ENCODE measurements around the gene NSA2.
A peak's percentile ranks its signal among the peaks of the same experiment; 100 is the strongest.
"Not testable (repeated sequence)": the region's sequence is repeated elsewhere in the genome, so short reads cannot be mapped to it uniquely, and the experiment has no call there.

NSA2 gene

DNA sequence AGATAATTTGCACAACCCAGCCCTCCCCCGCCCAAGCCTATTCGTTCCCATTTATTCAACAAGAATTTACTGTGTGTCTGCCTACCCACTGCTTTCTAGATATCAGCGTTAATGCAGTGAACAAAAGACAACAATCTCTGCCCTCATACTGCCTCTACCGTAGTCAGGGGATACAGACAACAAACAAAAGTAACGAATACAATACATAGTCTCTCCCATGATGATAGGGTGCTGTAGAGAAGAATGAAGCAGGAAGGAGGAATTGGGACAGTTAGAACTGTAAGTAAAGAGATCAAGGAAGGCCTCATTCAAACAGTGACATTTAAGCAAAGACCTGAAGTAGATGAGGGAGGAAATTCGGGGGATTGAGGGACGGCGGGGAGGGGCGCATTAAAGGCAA is 1.8 kb upstream of the NSA2 start:
- FAIRE-seq (no peak), DNase-seq (ENCODE audit: insufficient read length, low spot score) (no peak)
- TF ChIP-seq PAX5 (IDR thresholded peaks at IDR 0.05; ENCODE audit: insufficient read depth, low read length, severe bottlenecking) (no peak), POU2F2 (IDR thresholded peaks at IDR 0.05; ENCODE audit: low read depth, low read length) (no peak), POLR2AphosphoS5 (IDR thresholded peaks at IDR 0.05; ENCODE audit: low read depth, low read length) (no peak), SPI1 (IDR thresholded peaks at IDR 0.05; ENCODE audit: low read depth, low read length) (no peak), POLR2A (IDR thresholded peaks at IDR 0.05; ENCODE audit: low read depth, low read length) (no peak), TAF1 (IDR thresholded peaks at IDR 0.05; ENCODE audit: low read depth, low read length) (no peak)

DNA sequence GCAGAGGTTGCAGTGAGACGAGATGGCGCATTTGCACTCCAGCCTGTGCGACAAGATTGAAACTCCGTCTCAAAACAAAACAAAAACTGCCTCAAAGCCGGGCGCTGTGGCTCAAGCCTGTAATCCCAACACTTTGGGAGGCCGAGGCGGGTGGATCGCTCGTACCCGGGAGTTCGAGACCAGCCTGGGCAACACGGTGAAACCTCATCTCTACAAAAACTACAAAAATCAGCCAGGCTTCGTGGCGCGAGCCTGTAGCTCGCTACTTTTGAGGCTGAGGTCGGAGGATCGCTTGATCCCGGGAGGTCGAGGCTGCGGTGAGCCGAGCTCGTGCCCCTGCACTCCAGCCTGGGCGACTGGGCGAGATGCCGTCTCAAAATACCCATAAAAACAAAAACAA is 1.1 kb upstream of the NSA2 start:
- no peak for FAIRE-seq
- TF ChIP-seq POLR2A (IDR thresholded peaks at IDR 0.05; ENCODE audit: low read depth, low read length) = no peak
- no peak for TF ChIP-seq SPI1 (IDR thresholded peaks at IDR 0.05; ENCODE audit: low read depth, low read length)
- TF ChIP-seq TAF1 (IDR thresholded peaks at IDR 0.05; ENCODE audit: low read depth, low read length) = no peak
- no peak for TF ChIP-seq POU2F2 (IDR thresholded peaks at IDR 0.05; ENCODE audit: low read depth, low read length)
- no peak for TF ChIP-seq POLR2AphosphoS5 (IDR thresholded peaks at IDR 0.05; ENCODE audit: low read depth, low read length)
- no peak for DNase-seq (ENCODE audit: insufficient read length, low spot score)

DNA sequence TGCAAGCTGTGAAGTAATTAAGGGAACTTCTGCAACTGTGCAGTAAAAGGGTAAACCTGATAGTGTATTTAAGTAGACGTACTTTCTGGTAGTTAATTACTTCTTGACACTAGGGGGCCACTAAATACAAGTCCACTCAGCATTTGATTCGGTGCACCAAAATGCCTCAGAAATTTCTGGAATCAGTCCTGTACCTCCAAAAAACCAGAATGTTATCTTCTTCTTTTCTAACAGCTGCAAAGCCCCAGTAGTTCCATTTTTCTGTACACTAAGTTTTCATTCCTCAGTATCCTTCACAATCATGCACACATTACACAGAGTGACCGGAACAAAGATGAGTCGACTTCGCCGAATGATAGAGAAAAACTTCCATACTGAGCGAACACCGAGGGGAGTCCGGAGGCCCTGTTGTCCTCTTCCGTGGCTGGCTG is 616 bp upstream of the NSA2 start:
- TF ChIP-seq TAF1 (IDR thresholded peaks at IDR 0.05; ENCODE audit: low read depth, low read length) (no peak), PAX5 (IDR thresholded peaks at IDR 0.05; ENCODE audit: insufficient read depth, low read length, severe bottlenecking) (no peak), POLR2AphosphoS5 (IDR thresholded peaks at IDR 0.05; ENCODE audit: low read depth, low read length) (no peak), POU2F2 (IDR thresholded peaks at IDR 0.05; ENCODE audit: low read depth, low read length) (no peak), SPI1 (IDR thresholded peaks at IDR 0.05; ENCODE audit: low read depth, low read length) (no peak), POLR2A (IDR thresholded peaks at IDR 0.05; ENCODE audit: low read depth, low read length) (no peak)
- DNase-seq (ENCODE audit: insufficient read length, low spot score) (peak; percentile 39), FAIRE-seq (peak; percentile 64)

DNA sequence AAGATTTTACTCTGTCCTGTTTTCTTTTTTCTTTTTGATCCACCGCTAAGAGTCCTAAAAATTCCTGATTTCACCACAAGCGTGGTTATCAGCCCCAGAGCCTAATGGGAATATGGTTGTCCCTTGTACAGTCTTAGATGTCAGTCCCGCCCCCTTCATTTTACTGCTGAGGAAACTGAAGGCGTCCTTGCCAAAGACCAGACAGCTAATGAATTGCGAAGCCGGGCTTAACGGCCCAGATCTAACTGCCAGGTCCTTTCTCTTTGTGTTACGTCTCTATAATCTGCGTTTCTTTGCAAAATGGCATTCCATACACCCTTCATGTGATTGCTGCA is 497 bp downstream of the NSA2 start:
- no peak for DNase-seq (ENCODE audit: insufficient read length, low spot score)
- no peak for TF ChIP-seq POLR2AphosphoS5 (IDR thresholded peaks at IDR 0.05; ENCODE audit: low read depth, low read length)
- TF ChIP-seq POLR2A (IDR thresholded peaks at IDR 0.05; ENCODE audit: low read depth, low read length) = no peak
- no peak for TF ChIP-seq TAF1 (IDR thresholded peaks at IDR 0.05; ENCODE audit: low read depth, low read length)
- no peak for TF ChIP-seq POU2F2 (IDR thresholded peaks at IDR 0.05; ENCODE audit: low read depth, low read length)
- no peak for TF ChIP-seq PAX5 (IDR thresholded peaks at IDR 0.05; ENCODE audit: insufficient read depth, low read length, severe bottlenecking)
- TF ChIP-seq SPI1 (IDR thresholded peaks at IDR 0.05; ENCODE audit: low read depth, low read length) = no peak
- FAIRE-seq = no peak

DNA sequence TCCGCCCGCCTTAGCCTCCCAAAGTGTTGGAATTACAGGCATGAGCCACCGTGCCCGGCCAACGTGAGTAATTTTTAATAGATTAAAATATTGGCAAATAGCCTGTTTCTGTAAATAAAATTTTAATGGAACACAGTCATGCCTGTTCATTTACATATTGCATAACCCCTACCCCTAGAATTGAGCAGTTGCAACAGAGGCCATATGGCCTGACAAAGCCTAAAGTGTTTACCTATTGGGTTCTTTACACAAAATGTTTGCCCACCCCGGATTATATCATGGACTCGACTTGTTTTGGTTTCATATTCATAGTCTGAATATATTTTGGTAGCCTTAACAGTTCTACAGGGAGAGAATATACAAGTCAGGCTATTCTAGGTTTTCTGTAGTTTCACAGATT is 5.3 kb downstream of the NSA2 start:
- TF ChIP-seq TAF1 (IDR thresholded peaks at IDR 0.05; ENCODE audit: low read depth, low read length) (no peak), SPI1 (IDR thresholded peaks at IDR 0.05; ENCODE audit: low read depth, low read length) (no peak), POLR2AphosphoS5 (IDR thresholded peaks at IDR 0.05; ENCODE audit: low read depth, low read length) (no peak), POLR2A (IDR thresholded peaks at IDR 0.05; ENCODE audit: low read depth, low read length) (no peak), PAX5 (IDR thresholded peaks at IDR 0.05; ENCODE audit: insufficient read depth, low read length, severe bottlenecking) (no peak)

DNA sequence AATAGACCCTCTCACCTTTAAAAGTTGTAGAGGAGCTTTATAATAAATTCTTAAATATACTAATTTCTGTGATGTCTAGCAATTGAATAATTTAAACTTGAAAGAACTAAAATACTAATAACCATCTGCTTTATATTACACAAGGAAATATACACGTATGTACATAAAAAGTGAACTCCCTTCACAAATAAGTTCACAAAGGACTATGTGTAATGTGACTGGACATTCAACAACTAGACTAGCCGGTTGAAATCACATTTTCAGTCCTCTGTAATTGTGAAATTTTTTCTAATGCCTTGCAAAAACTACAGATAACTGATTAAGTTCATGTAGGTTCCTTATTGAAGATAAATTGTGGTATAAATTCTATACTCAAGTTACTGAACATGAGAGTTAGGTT is 11.6 kb downstream of the NSA2 start:
- FAIRE-seq (no peak), DNase-seq (ENCODE audit: insufficient read length, low spot score) (no peak)

More for the DNA sequence above, 5.3 kb downstream of the NSA2 start:
- no peak for DNase-seq (ENCODE audit: insufficient read length, low spot score)
- no peak for FAIRE-seq

DNA sequence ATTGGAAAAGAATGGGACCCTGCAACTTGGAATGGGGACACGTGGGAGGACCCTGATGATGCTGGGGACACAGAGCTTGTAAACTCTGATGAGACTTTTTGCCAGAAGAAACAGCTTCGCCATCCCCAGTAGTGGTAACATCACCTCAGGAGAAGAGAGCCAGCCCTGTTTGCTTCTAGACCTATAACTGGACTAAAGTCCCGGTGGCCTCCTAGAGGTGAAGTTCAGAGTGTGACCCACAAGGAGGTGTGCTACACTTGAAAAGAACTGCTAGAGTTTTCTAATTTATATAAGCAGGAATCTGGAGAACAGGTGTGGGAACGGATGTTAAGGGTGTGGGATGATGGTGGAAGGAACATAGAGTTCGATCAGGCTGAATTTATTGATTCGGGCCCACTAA is 19.8 kb downstream of the NSA2 start:
- FAIRE-seq = no peak
- DNase-seq (ENCODE audit: insufficient read length, low spot score) = no peak

More for the DNA sequence above, 11.6 kb downstream of the NSA2 start:
- no peak for TF ChIP-seq POU2F2 (IDR thresholded peaks at IDR 0.05; ENCODE audit: low read depth, low read length)
- no peak for TF ChIP-seq TAF1 (IDR thresholded peaks at IDR 0.05; ENCODE audit: low read depth, low read length)
- TF ChIP-seq POLR2AphosphoS5 (IDR thresholded peaks at IDR 0.05; ENCODE audit: low read depth, low read length) = no peak
- no peak for TF ChIP-seq POLR2A (IDR thresholded peaks at IDR 0.05; ENCODE audit: low read depth, low read length)
- TF ChIP-seq SPI1 (IDR thresholded peaks at IDR 0.05; ENCODE audit: low read depth, low read length) = no peak
- TF ChIP-seq PAX5 (IDR thresholded peaks at IDR 0.05; ENCODE audit: insufficient read depth, low read length, severe bottlenecking) = no peak

DNA sequence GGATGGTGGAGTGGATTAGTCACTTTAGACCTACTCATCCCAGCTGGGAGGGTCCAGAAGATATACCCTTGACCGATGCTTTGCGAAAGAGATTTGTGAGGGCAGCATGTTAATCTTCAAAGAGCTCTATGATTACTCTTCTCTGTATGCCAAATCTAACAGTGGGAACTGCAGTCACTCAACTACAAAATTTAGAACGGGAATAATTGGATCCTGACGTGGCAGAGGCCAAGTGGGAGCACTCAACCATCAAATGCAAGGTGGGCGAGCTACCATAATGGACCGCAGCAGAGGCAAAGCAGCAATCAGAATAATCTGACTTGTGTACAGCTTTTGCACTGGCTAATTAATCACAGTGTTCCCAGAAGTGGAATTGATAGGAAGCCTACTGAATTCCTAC is 20.4 kb downstream of the NSA2 start:
- TF ChIP-seq POU2F2 (IDR thresholded peaks at IDR 0.05; ENCODE audit: low read depth, low read length) = no peak
- TF ChIP-seq POLR2A (IDR thresholded peaks at IDR 0.05; ENCODE audit: low read depth, low read length) = no peak
- TF ChIP-seq PAX5 (IDR thresholded peaks at IDR 0.05; ENCODE audit: insufficient read depth, low read length, severe bottlenecking) = no peak
- no peak for TF ChIP-seq SPI1 (IDR thresholded peaks at IDR 0.05; ENCODE audit: low read depth, low read length)
- TF ChIP-seq POLR2AphosphoS5 (IDR thresholded peaks at IDR 0.05; ENCODE audit: low read depth, low read length) = no peak
- TF ChIP-seq TAF1 (IDR thresholded peaks at IDR 0.05; ENCODE audit: low read depth, low read length) = no peak
- DNase-seq (ENCODE audit: insufficient read length, low spot score) (no peak), FAIRE-seq (no peak)

More for the DNA sequence above, 19.8 kb downstream of the NSA2 start:
- TF ChIP-seq POLR2A (IDR thresholded peaks at IDR 0.05; ENCODE audit: low read depth, low read length) = no peak
- no peak for TF ChIP-seq POU2F2 (IDR thresholded peaks at IDR 0.05; ENCODE audit: low read depth, low read length)
- no peak for TF ChIP-seq POLR2AphosphoS5 (IDR thresholded peaks at IDR 0.05; ENCODE audit: low read depth, low read length)
- TF ChIP-seq SPI1 (IDR thresholded peaks at IDR 0.05; ENCODE audit: low read depth, low read length) = no peak
- TF ChIP-seq TAF1 (IDR thresholded peaks at IDR 0.05; ENCODE audit: low read depth, low read length) = no peak
- no peak for TF ChIP-seq PAX5 (IDR thresholded peaks at IDR 0.05; ENCODE audit: insufficient read depth, low read length, severe bottlenecking)

DNA sequence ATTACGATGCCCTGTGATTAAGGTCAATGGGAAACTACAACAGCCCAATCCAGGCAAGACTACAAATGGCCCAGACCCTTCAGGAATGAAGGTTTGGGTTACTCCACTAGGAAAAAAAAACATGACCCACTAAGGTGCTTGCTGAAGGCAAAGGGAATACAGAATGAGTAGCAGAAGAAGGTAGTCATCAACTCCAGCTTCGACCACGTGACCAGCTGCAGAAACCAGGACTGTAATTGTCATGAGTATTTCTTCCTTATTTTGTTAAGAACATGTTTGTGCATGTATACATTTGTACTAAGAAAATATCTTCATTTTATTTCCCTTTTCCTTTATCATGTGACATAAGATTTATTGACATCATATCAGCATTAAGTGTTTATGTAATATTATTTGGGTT is 24.6 kb downstream of the NSA2 start:
- not testable (repeated sequence) for FAIRE-seq; DNase-seq (ENCODE audit: insufficient read length, low spot score)

DNA sequence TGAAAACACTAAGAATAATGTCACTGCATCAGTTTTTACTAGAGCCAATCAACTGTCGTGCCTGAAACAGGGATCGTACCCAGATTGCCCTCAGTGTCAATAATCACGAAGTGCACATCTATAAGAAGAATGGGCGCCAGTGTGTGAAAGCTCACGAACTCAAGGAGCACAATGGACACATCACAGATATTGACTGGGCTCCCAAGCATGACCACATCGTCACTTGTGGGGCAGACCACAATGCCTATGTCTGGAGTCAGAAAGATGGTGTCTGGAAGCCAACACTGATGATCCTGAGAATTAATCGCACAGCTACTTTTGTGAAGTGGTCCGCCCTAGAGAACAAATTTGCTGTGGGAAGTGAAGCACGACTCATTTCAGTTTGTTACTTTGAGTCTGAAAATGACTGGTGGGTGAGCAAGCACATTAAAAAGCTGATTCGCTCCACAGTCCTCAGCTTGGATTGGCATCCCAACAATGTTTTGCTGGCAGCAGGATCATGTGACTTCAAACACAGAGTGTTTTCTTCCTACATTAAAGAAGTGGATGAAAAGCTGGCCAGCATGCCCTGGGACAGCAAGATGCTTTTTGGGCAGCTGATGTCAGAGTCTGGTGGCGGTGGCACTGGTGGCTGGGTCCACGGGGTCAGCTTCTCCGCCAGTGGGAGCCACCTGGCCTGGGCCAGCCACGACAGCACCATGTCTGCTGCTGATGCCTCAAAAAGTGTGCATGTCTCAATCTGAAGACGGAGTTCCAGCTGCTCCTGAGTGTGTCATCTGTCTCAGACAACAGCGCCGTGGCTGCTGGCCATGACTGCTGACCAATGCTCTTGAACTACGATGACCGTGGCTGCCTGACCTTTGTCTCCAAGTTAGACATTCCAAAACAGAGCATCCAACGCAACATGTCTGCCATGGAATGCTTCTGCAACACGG is 32.2 kb downstream of the NSA2 start:
- DNase-seq (ENCODE audit: insufficient read length, low spot score) = no peak
- TF ChIP-seq POLR2A (IDR thresholded peaks at IDR 0.05; ENCODE audit: low read depth, low read length) (no peak), POU2F2 (IDR thresholded peaks at IDR 0.05; ENCODE audit: low read depth, low read length) (no peak), POLR2AphosphoS5 (IDR thresholded peaks at IDR 0.05; ENCODE audit: low read depth, low read length) (no peak), TAF1 (IDR thresholded peaks at IDR 0.05; ENCODE audit: low read depth, low read length) (no peak), PAX5 (IDR thresholded peaks at IDR 0.05; ENCODE audit: insufficient read depth, low read length, severe bottlenecking) (no peak), SPI1 (IDR thresholded peaks at IDR 0.05; ENCODE audit: low read depth, low read length) (no peak)
- FAIRE-seq = peak; percentile 51

Measured in GM12891 (cell line).